Adrenal gland (tissue), 12 donors: ENCODE measurements around the gene AP2A2. TPM values are rescaled to one million over a fixed set of nuclear protein-coding genes. Genes with fewer than 3 reads are reported as not detected.

Source experiments
- DNase-seq, 7 donors: peaks; one replicate each; pipeline ENCODE4 v3.0.0-alpha.2; 2019 to 2020
- H3K27ac ChIP-seq, 5 donors: fragments of 200-600 bp; sonication (generic) in 4 of 5; 1 replicate in 3 of 5; 2 replicates in 2 of 5; pipeline versions ENCODE4 v1.5.1 to v1.8.0; 2016 to 2020; ENCODE audit warnings: mild to moderate bottlenecking in 1 of 5
- H3K27me3 ChIP-seq: fragments of 200-600 bp; 2 replicates; pipeline ENCODE4 v1.8.0; 2021
- H3K36me3 ChIP-seq, 2 donors: fragments of 200-600 bp; replicated peaks in 1 of 2; 1 replicate in 1 of 2; 2 replicates in 1 of 2; pipeline versions ENCODE4 v1.5.1 to v1.8.0; 2018 to 2022
- H3K4me1 ChIP-seq, 2 donors: fragments of 200-600 bp; replicated peaks in 1 of 2; 1 replicate in 1 of 2; 2 replicates in 1 of 2; pipeline versions ENCODE4 v1.5.1 to v1.8.0; 2018 to 2021
- H3K4me3 ChIP-seq, 4 donors: fragments of 200-600 bp; sonication (generic) in 3 of 4; one replicate each; pipeline ENCODE4 v1.5.1; 2016 to 2018
- H3K9me3 ChIP-seq, 3 donors: fragments of 200-600 bp; sonication (generic) in 1 of 3; replicated peaks in 1 of 3; 1 replicate in 2 of 3; 2 replicates in 1 of 3; pipeline versions ENCODE4 v1.5.1 to v1.8.0; 2016 to 2021
- POLR2A ChIP-seq, 2 donors: fragments of 450-650 bp; IDR thresholded peaks; one replicate each; pipeline ENCODE4 v1.6.1; 2017; ENCODE audit warnings: antibody characterized with exemption in 2 of 2, mild to moderate bottlenecking in 2 of 2, moderate library complexity in 1 of 2
- WGBS, 4 donors: extraction: QIAGEN DNeasy Blood & Tissue Kit in 2 of 4; methylation state at CpG; one replicate each; pipeline versions ENCODE4 v1.1.5 to v1.1.7; 2013 to 2017; 5-methylcytosine and 5-hydroxymethylcytosine counted together
- intact Hi-C, 2 donors: fragments of 100-400 bp; cut with DNase I; formaldehyde crosslinking; loops; one replicate each; pipeline versions ENCODE4 v1.14.1 to v1.15.0; 2022 to 2023
- polyA plus RNA-seq, 3 donors: library from polyadenylated mRNA; stranded (reverse); fragments of 200-250 nt in 2 of 3; fragments of 350-450 nt in 1 of 3; fragmentation: Illumina TruSeq in 1 of 3; extraction: RNeasy Lipid Tissue Mini Kit (QIAGEN cat#74804) in 1 of 3; gene quantifications; one replicate each; pipeline ENCODE4 v1.2.3, GENCODE V29; 2013 to 2014
- total RNA-seq, 9 donors: library from RNA; depleted of rRNA in 4 of 9; stranded (reverse); fragments of >200 nt in 4 of 9; fragments of 120-200 nt in 1 of 9; fragmentation: NEBNext Ultra II Directional in 1 of 9; extraction: Animal tissue kit (Norgen Biotek cat#: 25700) in 1 of 9; gene quantifications; one replicate each; pipeline versions ENCODE4 v1.1.0 to v1.2.4, GENCODE V29; 2013 to 2023
- TF ChIP-seq, protein P1 (sequence below), 6 experiments: fragments of 450-650 bp in 4 of 6; fragments of 200-600 bp in 2 of 6; sonication (generic) in 1 of 6; IDR thresholded peaks; 1 replicate in 5 of 6; 2 replicates in 1 of 6; pipeline versions ENCODE4 v1.5.1 to v1.8.0; 2016 to 2021; ENCODE audit warnings: antibody characterized with exemption in 6 of 6, mild to moderate bottlenecking in 2 of 6, moderate library complexity in 1 of 6
- donor health status: healthy with polysubstance abuse.
- donor health status: Bipolar disorder and iron deficiency.
- donor health status: DM: yes; HTN: yes; CAD: no.
- donor health status: DM: no; HTN: no; CAD: no.
- donor health status: DM: no; HTN: no; CAD: no.
- donor health status: DM: yes; HTN: yes; CAD: no.

AP2A2 gene
- total and polyA plus RNA-seq, 12 donors: 15.3 to 115 (median 73.1) TPM

DNA sequence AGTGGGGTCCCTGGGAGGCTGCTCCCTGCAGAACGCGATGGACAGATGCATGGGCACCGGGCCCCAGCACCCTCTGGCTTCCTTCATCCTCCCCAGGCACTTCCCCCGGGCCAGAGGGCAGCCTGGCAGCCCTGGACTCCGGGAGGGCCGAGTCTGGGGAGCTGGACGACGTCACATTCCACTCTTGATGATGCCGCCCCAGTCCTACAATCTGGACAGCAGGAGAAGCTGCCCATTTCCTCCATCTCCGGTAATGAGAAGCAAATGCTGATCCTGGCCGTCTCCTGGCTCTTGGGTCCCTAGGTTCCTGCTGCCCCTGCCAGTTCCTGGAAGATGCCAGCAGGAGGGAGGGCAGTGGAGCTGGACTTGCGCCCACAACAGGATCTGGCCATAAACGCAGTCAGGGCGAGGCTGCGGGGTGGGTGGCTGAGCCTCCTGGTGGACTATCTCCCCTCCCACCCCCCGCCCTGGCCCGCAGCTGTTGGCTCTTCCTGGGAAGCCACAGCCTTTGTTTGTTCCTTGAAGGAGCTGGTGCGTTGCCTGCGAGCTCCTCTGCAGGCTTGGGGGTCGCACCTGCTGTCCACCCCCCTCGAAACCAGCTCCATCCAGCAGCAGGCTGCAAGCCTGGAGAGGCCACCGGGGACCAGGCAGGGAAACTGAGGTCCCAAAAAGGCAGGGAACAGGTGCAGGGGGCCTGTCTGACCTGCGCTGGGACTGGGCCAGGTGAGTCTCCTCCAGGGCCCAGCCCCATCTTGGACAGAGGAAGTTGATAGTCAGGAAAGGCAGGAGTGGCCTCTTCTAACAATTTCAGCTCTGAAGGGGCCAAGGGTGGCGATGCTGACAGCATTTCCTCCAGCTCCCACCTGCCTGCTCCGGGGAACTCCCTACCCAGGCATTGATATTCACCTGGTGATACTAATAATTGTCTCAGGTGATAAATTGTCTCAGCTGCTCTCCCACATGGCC lies 128.8 kb downstream of the AP2A2 start:
- Histone ChIP-seq H3K27me3 (peaks cover 19% of the 10 kb centered on the region), H3K27ac (no peak overlapping the region), H3K9me3 (no peaks in the 10 kb centered on the region), H3K36me3 (no peaks in the 10 kb centered on the region), H3K4me3 (no peak overlapping the region), H3K4me1 (no peaks in the 10 kb centered on the region)
- intact Hi-C loops: loop anchor here in 1 of 2 donors (5.0 kb wide), 2 partner anchors 192 to 207 kb away; no protein-coding TSS in a partner anchor
- peak in 2 of 7 donors; percentile 8 to 9 for DNase-seq
- TF ChIP-seq POLR2A (IDR thresholded peaks at IDR 0.05): no peak
- TF ChIP-seq, protein P1, sequence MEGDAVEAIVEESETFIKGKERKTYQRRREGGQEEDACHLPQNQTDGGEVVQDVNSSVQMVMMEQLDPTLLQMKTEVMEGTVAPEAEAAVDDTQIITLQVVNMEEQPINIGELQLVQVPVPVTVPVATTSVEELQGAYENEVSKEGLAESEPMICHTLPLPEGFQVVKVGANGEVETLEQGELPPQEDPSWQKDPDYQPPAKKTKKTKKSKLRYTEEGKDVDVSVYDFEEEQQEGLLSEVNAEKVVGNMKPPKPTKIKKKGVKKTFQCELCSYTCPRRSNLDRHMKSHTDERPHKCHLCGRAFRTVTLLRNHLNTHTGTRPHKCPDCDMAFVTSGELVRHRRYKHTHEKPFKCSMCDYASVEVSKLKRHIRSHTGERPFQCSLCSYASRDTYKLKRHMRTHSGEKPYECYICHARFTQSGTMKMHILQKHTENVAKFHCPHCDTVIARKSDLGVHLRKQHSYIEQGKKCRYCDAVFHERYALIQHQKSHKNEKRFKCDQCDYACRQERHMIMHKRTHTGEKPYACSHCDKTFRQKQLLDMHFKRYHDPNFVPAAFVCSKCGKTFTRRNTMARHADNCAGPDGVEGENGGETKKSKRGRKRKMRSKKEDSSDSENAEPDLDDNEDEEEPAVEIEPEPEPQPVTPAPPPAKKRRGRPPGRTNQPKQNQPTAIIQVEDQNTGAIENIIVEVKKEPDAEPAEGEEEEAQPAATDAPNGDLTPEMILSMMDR (IDR thresholded peaks at IDR 0.05): no peak
- 66 to 77% (median 74%) methylated on average over 3 to 25 of the region's 25 CpGs for WGBS, 4 donors

DNA sequence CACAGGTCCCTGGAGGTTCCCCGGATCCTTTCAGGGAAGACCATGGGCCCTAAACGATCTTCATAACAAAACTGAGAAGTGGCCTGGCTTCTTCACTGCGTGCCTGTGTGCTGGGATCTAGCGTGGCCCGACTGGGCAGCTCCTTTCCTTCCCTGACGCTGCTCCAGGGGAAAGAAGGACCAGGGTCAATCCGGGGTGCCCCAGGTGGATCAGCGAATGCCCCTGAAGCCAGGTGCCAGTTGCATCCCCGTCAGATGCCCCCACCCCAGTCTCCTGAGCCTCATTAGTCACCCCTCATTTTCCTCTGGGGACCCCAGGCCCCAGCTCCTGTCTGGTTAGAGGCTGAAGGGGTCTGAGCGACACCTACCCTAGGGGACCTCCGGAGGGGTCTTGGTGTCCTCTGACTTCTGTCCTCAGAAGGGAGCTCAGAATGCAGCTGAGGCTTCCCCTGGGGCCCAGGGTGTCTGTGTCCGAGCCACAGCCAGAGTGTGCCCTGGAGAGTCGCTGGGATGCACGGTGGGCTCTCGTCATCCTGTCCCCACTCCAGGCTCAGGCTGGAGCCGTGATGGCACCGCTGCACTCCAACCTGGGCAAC lies 129.5 kb downstream of the AP2A2 start:
- peaks cover 13% of the 10 kb centered on the region for H3K27me3 ChIP-seq

DNA sequence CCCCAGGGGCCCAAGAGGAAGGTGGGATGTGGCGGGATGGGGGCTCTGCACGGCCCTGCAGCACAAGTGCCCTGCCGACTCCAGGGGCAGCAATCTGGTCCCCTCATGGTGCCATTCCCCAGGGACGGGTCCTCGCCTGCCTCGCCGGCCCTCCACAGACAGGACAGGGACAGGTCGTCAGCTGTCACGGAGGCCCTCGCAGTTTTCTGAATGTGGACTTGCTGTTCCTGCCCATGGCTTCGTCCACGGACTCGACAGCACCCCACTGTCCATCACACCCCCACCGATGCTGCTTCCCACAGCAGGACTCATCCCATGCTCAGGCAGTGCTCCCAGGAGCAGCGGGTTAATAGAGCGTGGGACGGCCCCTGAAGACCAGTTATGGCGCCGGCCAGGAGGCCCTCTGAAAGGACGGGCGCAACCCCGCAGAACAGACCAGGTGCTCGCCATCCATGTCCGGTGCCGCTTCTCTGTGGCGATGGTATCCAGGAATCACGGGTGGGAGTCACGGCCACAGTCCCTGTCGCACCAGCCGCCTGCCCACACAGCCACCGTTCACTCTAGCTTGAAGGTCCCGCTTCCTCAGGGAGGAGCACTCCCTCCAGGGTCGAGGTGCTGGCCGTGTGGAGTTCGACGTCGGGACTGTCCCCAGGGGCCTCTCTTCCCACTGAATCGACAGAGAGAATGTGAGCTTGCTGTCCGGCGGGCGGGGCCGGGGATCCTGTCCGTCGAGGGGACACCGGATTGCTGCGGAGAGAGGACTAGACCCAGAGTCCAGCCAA lies 130.5 kb downstream of the AP2A2 start:
- Histone ChIP-seq H3K27ac (no peak overlapping the region), H3K4me3 (no peak overlapping the region), H3K36me3 (no peaks in the 10 kb centered on the region), H3K27me3 (peaks cover 13% of the 10 kb centered on the region), H3K9me3 (no peaks in the 10 kb centered on the region), H3K4me1 (no peaks in the 10 kb centered on the region)
- no peak for TF ChIP-seq POLR2A (IDR thresholded peaks at IDR 0.05)
- TF ChIP-seq, protein P1 (IDR thresholded peaks at IDR 0.05): no peak
- 69 to 79% (median 73%) methylated on average over 28 to 46 of the region's 46 CpGs for WGBS, 4 donors
- DNase-seq: peak in 4 of 7 donors; percentile 11 to 16 (median 12)
- intact Hi-C loops: no loop called here

More for the DNA sequence above, 129.5 kb downstream of the AP2A2 start:
- no peak overlapping the region for H3K4me3 ChIP-seq
- TF ChIP-seq POLR2A (IDR thresholded peaks at IDR 0.05): no peak
- TF ChIP-seq, protein P1 (IDR thresholded peaks at IDR 0.05): no peak
- H3K27ac ChIP-seq: no peak overlapping the region
- no peaks in the 10 kb centered on the region for H3K4me1 ChIP-seq
- H3K9me3 ChIP-seq: no peaks in the 10 kb centered on the region
- intact Hi-C loops: no loop called here
- H3K36me3 ChIP-seq: no peaks in the 10 kb centered on the region
- WGBS, 4 donors: 83 to 91% (median 87%) methylated on average over 8 to 17 of the region's 17 CpGs
- peak in 3 of 7 donors; percentile 1 to 10 (median 9) for DNase-seq

DNA sequence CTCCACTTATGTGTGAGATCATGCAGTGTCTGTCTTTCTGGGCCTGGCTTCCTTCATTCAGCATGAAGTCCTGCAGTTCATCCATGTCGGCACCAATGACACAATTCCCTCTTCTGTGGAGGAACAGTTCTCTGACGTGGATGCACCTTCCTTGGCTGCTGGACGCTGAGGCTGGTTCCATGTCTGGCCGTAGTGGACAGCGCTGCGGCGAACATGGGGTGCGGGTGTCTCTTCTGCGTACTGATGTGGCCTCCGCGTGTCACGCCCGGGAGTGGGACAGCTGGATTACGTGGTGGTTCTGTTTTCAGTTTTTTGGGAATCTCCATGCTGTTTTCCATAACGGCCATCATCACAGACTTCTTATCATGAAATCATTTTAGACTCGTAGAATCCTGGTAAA lies 132.1 kb downstream of the AP2A2 start:
- 80 to 90% (median 82%) methylated on average over 15 to 16 of the region's 16 CpGs for WGBS, 4 donors
- Histone ChIP-seq H3K36me3 (no peaks in the 10 kb centered on the region), H3K27me3 (peaks cover 13% of the 10 kb centered on the region), H3K4me3 (no peak overlapping the region), H3K4me1 (no peaks in the 10 kb centered on the region), H3K27ac (no peak overlapping the region), H3K9me3 (no peaks in the 10 kb centered on the region)
- TF ChIP-seq POLR2A (IDR thresholded peaks at IDR 0.05): no peak
- TF ChIP-seq, protein P1 (IDR thresholded peaks at IDR 0.05): no peak
- intact Hi-C loops: no loop called here
- no peak for DNase-seq
